ENCODE results near the gene SLC30A7.

SLC30A7 gene

GRCh38 chr1:100927276-100927675 is 31.4 kb downstream of the SLC30A7 start:
- Histone ChIP-seq H4K20me1 (ENCODE audit: insufficient read depth, low read length) (no peaks in the 10 kb centered on the region), H3K4me1 (ENCODE audit: low read length) (no peaks in the 10 kb centered on the region), H3K27me3 (replicated peaks; ENCODE audit: insufficient read depth, low read length) (no peaks in the 10 kb centered on the region), H3K27ac (ENCODE audit: low read length) (no peak overlapping the region), H3K79me2 (ENCODE audit: low read length) (no peaks in the 10 kb centered on the region), H3K9me2 (replicated peaks; ENCODE audit: insufficient read depth, low read length) (no peaks in the 10 kb centered on the region), H3K36me3 (replicated peaks; ENCODE audit: insufficient read depth, low read length) (no peaks in the 10 kb centered on the region), H3K9me3 (replicated peaks; ENCODE audit: insufficient read depth, low read length) (no peaks in the 10 kb centered on the region), H3K9ac (ENCODE audit: low read length) (no peak overlapping the region), H3F3A (ENCODE audit: insufficient read depth, low read length) (no peaks in the 10 kb centered on the region), H3K4me3 (ENCODE audit: low read length) (no peak overlapping the region), H2AFZ (ENCODE audit: low read length) (no peak overlapping the region), H3K4me2 (ENCODE audit: low read depth, low read length) (no peak overlapping the region)
- no peak for DNase-seq
- TF ChIP-seq CTCF (IDR thresholded peaks at IDR 0.05; ENCODE audit: low read length): no peak
- TF ChIP-seq EZH2phosphoT487 (IDR thresholded peaks at IDR 0.05; ENCODE audit: low read length): no peak
- no peak for TF ChIP-seq EZH2 (optimal IDR thresholded peaks at IDR 0.05; ENCODE audit: low read depth, low read length)

- Histone ChIP-seq H2AFZ (ENCODE audit: low read length) (no peak overlapping the region), H3K27ac (ENCODE audit: low read length) (no peak overlapping the region), H3K9me2 (replicated peaks; ENCODE audit: insufficient read depth, low read length) (no peaks in the 10 kb centered on the region), H3K9me3 (replicated peaks; ENCODE audit: insufficient read depth, low read length) (no peaks in the 10 kb centered on the region), H3K27me3 (replicated peaks; ENCODE audit: insufficient read depth, low read length) (no peaks in the 10 kb centered on the region), H3K4me2 (ENCODE audit: low read depth, low read length) (no peak overlapping the region), H3F3A (ENCODE audit: insufficient read depth, low read length) (no peaks in the 10 kb centered on the region), H3K79me2 (ENCODE audit: low read length) (no peaks in the 10 kb centered on the region), H3K4me1 (ENCODE audit: low read length) (no peaks in the 10 kb centered on the region), H3K4me3 (ENCODE audit: low read length) (no peak overlapping the region), H4K20me1 (ENCODE audit: insufficient read depth, low read length) (no peaks in the 10 kb centered on the region), H3K9ac (ENCODE audit: low read length) (no peak overlapping the region), H3K36me3 (replicated peaks; ENCODE audit: insufficient read depth, low read length) (no peaks in the 10 kb centered on the region)
- TF ChIP-seq EZH2phosphoT487 (IDR thresholded peaks at IDR 0.05; ENCODE audit: low read length): no peak
- TF ChIP-seq CTCF (IDR thresholded peaks at IDR 0.05; ENCODE audit: low read length): no peak
- TF ChIP-seq EZH2 (optimal IDR thresholded peaks at IDR 0.05; ENCODE audit: low read depth, low read length): no peak
- no peak for DNase-seq
These were observed 32.2 kb downstream of the SLC30A7 start for GRCh38 chr1:100928128-100928527.

GRCh38 chr1:100930494-100930893 is 34.6 kb downstream of the SLC30A7 start:
- H3K9me3 ChIP-seq (replicated peaks; ENCODE audit: insufficient read depth, low read length): no peaks in the 10 kb centered on the region

More at GRCh38 chr1:100930494-100930893, 34.6 kb downstream of the SLC30A7 start:
- Histone ChIP-seq H3K4me3 (ENCODE audit: low read length) (no peak overlapping the region), H4K20me1 (ENCODE audit: insufficient read depth, low read length) (no peaks in the 10 kb centered on the region), H3K36me3 (replicated peaks; ENCODE audit: insufficient read depth, low read length) (no peaks in the 10 kb centered on the region), H3K4me1 (ENCODE audit: low read length) (no peaks in the 10 kb centered on the region), H2AFZ (ENCODE audit: low read length) (no peak overlapping the region), H3F3A (ENCODE audit: insufficient read depth, low read length) (no peaks in the 10 kb centered on the region), H3K27me3 (replicated peaks; ENCODE audit: insufficient read depth, low read length) (no peaks in the 10 kb centered on the region), H3K27ac (ENCODE audit: low read length) (no peak overlapping the region), H3K9me2 (replicated peaks; ENCODE audit: insufficient read depth, low read length) (no peaks in the 10 kb centered on the region), H3K79me2 (ENCODE audit: low read length) (no peaks in the 10 kb centered on the region), H3K4me2 (ENCODE audit: low read depth, low read length) (no peak overlapping the region), H3K9ac (ENCODE audit: low read length) (no peak overlapping the region)
- no peak for TF ChIP-seq EZH2phosphoT487 (IDR thresholded peaks at IDR 0.05; ENCODE audit: low read length)
- TF ChIP-seq CTCF (IDR thresholded peaks at IDR 0.05; ENCODE audit: low read length): no peak
- no peak for TF ChIP-seq EZH2 (optimal IDR thresholded peaks at IDR 0.05; ENCODE audit: low read depth, low read length)
- no peak for DNase-seq

Data from MM.1S (cell line).